ENCODE results near the gene SPDYC.

SPDYC gene

DNA sequence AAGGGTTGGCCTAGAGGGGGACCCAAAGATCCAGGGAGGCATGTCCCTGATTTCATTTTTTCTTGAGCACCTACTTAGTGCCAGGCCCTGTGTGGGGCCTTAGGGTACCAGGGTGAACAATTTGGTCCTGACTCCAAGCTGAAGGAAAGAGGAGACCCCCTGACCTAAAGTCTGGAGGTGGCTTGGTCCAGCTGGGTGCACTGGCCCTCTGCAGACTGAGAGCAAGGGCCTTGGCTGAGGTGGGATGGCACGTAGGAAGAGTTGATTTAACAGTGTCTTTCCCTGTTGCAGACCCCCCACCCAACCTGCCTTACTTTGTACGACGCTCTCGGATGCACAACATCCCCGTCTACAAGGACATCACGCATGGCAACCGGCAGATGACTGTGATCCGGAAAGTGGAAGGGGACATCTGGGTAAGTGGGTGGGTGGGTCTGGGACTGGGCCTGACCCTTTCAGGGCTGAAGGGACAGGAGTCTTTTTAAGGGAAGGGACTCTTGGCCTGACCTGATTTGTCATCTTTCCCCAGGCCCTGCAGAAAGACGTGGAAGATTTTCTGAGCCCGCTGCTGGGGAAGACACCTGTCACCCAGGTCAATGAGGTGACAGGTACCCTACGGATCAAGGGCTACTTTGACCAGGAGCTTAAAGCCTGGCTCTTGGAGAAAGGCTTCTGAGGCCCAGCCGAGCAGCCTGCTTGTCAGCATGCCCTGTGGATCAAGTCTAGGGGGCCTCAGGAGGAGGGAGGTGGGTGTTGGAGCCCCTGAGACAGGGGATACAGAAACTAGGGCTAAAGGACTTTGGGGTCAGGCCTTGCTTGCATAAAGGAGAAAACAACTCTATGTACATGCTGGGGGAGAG, 44.6 kb upstream of the SPDYC start:
- Mint-ChIP-seq H3K9me3 (no peaks in the 10 kb centered on the region), H3K4me3 (peak overlapping the region in 1 of 3 experiments; percentile 78), H3K4me1 (peaks cover 20% of the 10 kb centered on the region), H3K36me3 (ENCODE audit: low read depth) (peaks cover 35% of the 10 kb centered on the region), H3K27ac (no peak overlapping the region), H3K27me3 (ENCODE audit: low read depth) (no peaks in the 10 kb centered on the region)
- TF ChIP-seq CTCF (IDR thresholded peaks at IDR 0.05; ENCODE audit: unreplicated experiment in 3 of 3) = no peak

DNA sequence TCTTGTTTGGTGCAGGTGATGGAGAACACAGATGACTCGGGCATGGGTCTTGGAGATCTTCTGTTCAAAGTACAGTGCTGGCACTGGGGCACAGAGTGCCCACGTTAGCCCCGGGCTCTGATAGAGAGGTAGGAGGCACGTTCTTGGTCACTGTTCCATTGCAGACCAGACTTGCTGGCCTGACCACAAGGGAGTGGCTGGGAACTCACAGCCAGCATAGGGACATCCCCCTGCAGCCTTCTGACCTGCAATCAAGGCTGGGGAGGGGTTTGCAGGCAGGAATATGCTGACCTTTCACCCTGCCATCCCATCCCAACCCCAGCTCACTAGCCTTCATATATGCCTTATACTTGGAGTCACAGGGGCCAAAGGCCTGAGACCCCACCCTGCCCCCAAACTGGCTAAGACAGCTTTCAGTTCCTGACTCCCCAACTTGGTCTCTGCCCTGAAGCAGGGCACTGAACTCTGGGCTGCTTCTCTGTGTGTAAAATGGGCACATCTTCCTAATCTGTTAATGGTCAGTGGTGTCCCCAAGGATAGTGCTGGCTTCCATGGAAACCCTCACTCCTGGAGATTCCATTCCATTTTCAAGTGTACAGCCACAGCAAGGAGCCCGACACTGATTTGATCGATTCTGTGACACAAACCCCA, 43.3 kb upstream of the SPDYC start:
- no peak overlapping the region for H3K27ac Mint-ChIP-seq
- no peak for TF ChIP-seq CTCF (IDR thresholded peaks at IDR 0.05; ENCODE audit: unreplicated experiment in 3 of 3)
- H3K27me3 Mint-ChIP-seq (ENCODE audit: low read depth) = peaks cover 5% of the 10 kb centered on the region
- H3K4me3 Mint-ChIP-seq = peak overlapping the region in 2 of 3 experiments; percentile 34 to 58
- no peaks in the 10 kb centered on the region for H3K9me3 Mint-ChIP-seq
- peaks cover 13% of the 10 kb centered on the region for H3K4me1 Mint-ChIP-seq
- H3K36me3 Mint-ChIP-seq (ENCODE audit: low read depth) = peaks cover 32% of the 10 kb centered on the region

DNA sequence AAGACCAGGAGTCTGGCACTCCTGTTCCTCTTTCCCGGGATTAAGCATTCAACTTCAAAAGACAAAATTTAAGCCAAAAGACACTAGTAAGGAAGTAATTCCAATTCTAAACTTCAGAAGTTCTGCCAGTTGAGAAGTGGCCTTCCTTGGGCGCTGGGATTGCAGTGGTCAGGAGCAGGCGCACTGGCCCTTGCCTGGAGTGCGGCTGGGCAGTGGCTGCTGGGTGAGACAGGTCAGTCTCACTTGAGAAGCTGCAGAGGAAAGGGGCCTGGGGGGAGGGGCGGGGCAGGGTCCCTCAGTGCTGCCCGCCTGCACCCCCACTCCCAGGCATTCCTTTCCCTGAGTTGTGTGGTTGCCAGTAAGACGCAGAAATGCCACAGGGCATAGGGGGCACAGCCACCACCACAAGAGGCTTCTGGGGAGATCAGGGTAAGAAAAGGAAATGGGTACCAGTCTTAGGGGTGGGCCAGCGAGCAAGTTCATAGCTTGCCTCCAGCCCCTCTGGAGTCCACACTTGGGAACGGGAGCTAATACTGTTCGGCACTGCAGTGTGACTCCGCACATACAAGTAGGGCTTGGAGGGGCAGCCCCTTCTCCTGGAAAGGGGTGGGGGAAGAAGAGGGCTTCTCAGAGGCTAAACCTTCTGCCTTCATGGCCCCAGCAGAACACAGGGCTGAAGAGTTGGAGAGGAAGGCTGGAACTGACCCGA, 42.4 kb upstream of the SPDYC start:
- TF ChIP-seq CTCF (IDR thresholded peaks at IDR 0.05; ENCODE audit: unreplicated experiment in 3 of 3) = no peak
- Mint-ChIP-seq H3K4me3 (peak overlapping the region in 1 of 3 experiments; percentile 37), H3K27me3 (ENCODE audit: low read depth) (peaks cover 5% of the 10 kb centered on the region), H3K4me1 (peaks cover 7% of the 10 kb centered on the region), H3K36me3 (ENCODE audit: low read depth) (peaks cover 25% of the 10 kb centered on the region), H3K9me3 (no peaks in the 10 kb centered on the region), H3K27ac (no peak overlapping the region)

GRCh38 chr11:65128182-65129145, 41.6 kb upstream of the SPDYC start:
- Mint-ChIP-seq H3K9me3 (no peaks in the 10 kb centered on the region), H3K36me3 (ENCODE audit: low read depth) (peaks cover 30% of the 10 kb centered on the region)

More at GRCh38 chr11:65128182-65129145, 41.6 kb upstream of the SPDYC start:
- Mint-ChIP-seq H3K27ac (no peak overlapping the region), H3K4me1 (peaks cover 16% of the 10 kb centered on the region), H3K4me3 (no peak overlapping the region), H3K27me3 (ENCODE audit: low read depth) (peaks cover 5% of the 10 kb centered on the region)
- TF ChIP-seq CTCF (IDR thresholded peaks at IDR 0.05; ENCODE audit: unreplicated experiment in 3 of 3) = no peak
